NOMO-1 treated with DMSO at 0.1 percent for 48 hours (cell line): ENCODE results near the gene TBCCD1.
"Not testable (repeated sequence)": the region's sequence is repeated elsewhere in the genome, so short reads cannot be mapped to it uniquely, and the experiment has no call there.

ENCODE experiments used
- DNase-seq: peaks from one replicate; lab custom pipeline; 2025; ENCODE audit not compliant: unreplicated experiment; lab: John Stamatoyannopoulos, UW

The TBCCD1 gene

DNA sequence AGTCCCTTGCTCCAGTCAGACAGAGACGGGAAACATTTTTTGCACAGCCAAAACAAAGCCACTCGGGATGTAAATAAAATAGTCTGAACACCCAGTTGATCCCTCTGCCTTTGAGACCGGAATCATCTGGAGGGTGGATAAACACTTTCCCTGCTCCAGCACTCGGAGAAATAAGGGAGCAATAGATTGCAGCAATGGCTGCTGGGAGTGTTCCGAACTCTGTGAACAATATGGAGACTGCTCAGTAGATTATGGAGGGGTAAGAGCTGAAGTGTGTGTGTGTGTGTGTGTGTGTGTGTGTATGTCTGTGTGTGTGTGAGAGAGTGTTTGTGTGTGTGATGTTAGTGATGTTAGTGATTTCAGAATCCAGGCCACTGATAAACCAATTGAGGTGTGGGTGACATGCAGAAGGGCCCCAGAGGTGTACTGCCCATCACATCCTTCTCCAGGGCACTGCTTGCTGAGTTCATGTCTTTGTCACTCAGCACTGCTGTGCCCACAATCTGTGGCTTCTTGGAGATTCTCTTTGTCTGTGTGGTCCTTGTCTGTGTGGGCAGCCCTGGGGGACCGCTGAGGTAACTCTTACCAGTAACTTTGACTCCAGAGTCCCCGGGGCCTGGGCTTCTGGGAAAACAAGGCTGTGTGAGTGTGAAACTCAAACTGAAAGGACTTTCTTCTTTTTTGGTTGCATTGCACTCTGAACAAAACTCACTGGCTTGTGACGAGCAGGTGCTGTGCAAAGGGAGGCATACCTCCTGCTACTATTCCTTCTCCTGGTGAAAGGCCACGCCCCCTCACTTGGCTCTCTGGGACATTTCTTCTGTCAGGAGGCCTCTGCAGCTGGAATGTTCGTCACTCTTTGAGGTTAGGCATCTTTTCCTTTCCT lies 45.9 kb downstream of the TBCCD1 start:
- DNase-seq: no peak

DNA sequence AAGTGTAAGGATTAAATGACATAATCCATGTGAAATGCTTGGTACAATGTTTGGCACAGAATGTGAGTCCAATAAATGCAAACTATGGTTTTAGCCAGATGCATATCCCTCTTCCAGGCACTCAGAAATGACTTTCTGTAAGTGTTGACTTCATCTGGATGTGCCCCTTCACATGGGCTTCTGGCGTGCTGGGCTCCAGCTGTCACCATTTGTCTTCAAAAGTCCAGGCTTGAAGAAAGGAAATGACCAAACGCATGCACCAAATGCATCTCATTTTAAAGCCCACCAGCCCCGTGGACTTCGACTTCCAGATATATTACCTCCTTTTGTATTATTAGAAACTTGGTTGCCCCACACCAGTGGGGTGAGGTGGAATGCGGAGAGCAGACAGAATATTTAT lies 46.7 kb downstream of the TBCCD1 start:
- no peak for DNase-seq

DNA sequence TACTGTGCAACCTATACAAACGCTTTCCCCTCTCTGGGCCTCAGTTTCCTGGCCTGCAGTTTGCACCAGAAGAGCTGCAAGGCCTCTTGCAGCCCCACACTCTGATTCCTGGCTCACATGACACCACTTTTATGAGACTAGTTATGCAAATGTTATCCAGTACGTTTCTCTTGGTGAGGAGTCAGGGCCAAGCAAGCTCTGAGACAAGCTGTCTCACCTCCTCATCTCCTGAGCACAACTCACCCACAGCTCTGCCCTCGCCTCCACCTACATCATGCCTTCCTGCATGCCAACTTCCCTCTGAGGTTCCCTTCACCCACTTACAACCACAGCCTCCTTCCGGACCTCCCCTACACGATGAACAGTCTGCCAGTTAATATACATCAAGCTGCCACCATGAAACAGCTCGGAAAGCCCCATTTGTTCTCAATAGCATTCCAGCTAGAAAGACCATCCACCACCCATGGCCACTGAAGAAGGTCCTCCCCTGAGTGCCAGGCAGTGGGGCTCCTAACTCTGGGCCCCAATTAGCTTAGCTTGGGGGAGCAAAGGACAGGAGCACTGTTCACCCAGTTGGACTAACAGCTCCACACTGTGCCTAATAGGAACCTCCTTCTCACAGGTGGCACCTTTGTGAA lies 48.0 kb downstream of the TBCCD1 start:
- DNase-seq: peak; percentile 43

DNA sequence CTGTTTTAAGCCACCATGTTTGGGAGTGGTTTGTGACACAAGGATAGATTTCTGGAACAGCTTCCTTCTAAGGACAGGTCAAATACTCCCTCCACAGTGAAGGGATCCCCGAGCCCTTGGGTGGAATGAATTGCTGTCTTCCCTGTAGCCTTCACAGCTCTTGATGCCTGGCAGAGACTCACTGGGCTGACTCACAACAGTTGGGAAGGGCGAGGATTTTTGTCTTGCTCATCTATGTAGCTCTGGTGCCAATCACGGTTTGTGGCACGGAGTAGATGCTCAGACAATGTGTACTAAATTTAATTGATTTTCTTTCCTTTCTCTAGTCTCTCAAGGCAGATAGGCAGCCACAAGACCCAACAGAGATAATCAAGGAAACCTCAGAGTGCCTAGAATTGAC lies 49.9 kb downstream of the TBCCD1 start:
- DNase-seq: no peak

DNA sequence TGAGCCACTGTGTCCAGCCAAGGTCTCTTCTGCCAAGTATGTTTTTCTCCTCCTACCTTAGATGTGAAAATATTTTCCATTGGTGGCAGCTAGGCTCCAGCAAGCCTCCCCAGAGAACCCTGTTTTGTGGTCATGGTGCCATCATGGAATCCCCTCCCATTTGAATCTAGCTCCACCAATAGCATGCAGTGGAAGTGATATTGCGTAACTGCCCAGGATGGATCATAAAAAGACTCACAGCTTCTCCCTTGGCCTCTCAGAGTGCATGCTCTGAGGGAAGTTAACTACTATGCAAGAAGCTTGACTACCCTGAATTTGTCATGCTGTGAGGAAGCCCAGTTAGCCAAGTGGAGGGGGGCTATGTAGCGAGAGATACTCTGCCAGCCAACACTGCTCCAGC lies 50.5 kb downstream of the TBCCD1 start:
- peak; percentile 17 for DNase-seq

DNA sequence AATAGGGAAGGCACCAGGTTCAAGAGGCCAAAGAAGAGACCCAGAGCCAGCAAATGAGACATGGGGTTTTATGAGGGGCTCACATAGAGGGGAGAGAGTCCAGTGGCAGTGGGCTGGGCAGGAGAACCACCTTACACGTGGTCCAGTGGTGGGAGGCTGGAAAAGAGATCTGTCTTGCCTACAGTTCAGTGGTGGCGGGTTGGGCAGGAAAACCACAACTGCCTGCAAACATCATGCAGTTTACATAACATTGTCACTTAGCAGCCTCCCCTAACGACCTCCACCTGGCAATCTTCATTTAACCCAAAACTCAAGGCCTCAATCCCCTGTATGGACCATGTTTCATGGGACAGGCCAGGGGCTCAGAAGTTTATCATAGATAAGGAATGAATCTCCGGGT lies 52.0 kb downstream of the TBCCD1 start:
- peak; percentile 74 for DNase-seq

GRCh38 chr3:186514296-186515002 lies 52.7 kb downstream of the TBCCD1 start:
- peak; percentile 26 for DNase-seq

- DNase-seq: no peak
Measured at GRCh38 chr3:186513386-186513785, 53.8 kb downstream of the TBCCD1 start.

DNA sequence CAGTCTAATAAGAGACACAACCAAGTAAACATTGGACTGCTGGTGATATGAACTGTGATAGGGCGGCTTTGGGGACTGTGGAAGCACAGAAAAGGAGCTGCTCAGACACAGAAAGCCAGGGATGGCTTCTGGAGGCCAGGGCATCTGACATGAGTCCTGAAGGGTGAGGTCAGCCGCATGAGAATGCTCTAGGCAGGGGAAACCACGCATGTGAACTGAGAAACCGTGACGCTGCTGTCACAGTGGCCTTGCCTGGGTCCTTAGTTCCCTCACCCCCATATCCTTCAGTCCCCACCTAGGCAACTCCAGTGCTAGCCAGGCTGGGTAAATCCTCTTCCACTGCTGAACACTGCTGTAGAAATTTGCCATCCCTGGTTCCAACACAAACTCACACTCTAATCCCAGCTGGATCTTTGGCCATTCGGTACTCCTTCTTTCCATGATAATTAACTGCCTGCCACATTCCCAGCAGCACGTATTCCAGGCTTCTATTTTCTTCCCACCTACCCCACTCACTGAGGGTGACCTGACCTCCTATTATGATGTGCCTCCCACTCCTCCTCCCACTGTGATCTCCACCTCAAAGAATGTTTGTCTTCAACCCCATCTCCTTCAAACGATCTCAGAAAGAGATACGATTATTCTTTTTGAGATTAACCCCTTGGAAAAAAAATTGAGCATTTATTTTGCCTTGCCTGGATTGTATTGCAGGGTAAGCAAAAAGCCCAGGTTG lies 54.4 kb downstream of the TBCCD1 start:
- no peak for DNase-seq

- DNase-seq: no peak
Measured at GRCh38 chr3:186511702-186512101, 55.4 kb downstream of the TBCCD1 start.

DNA sequence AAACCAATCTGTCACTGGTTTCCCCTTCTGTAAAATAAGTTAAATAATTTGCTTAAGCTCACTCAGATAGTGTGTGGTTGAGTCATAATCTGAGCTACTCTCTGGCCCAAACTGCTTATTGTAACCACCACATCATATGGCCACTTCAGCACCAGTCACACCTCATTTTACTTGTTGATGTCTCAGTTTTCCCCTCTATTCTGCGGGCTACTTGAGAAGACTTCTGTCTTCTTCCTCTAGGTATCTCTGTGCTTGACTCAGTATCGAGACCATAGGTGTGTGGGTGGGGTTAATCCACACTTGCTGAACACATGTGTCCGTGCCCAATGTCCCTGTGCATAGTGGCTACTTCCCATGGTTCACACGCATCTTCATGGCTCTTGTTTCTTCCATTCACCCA lies 55.9 kb downstream of the TBCCD1 start:
- DNase-seq: no peak

- peak; percentile 27 for DNase-seq
Measured at GRCh38 chr3:186510374-186511079, 56.6 kb downstream of the TBCCD1 start.

DNA sequence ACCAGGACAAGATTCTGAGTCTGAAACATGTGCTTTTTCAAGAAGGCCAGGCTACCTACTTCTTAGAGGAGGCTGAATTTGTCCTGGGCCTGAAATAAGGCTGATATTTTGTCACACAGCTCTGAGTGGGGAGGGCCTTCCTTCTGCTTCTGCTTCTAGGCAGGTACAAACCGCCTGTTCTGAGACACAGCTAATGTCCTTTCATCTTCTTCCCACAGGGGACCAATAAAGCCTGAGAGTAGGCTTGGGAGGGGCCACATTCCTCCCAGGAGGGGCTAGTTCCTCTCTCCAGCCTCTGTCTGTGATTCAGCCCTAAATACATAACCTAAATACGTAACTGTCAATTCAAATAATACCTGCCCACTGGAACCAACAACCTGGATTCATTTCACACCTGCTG lies 57.7 kb downstream of the TBCCD1 start:
- DNase-seq: peak; percentile 71

- DNase-seq: no peak
Measured at GRCh38 chr3:186506857-186507256, 60.3 kb downstream of the TBCCD1 start.

DNA sequence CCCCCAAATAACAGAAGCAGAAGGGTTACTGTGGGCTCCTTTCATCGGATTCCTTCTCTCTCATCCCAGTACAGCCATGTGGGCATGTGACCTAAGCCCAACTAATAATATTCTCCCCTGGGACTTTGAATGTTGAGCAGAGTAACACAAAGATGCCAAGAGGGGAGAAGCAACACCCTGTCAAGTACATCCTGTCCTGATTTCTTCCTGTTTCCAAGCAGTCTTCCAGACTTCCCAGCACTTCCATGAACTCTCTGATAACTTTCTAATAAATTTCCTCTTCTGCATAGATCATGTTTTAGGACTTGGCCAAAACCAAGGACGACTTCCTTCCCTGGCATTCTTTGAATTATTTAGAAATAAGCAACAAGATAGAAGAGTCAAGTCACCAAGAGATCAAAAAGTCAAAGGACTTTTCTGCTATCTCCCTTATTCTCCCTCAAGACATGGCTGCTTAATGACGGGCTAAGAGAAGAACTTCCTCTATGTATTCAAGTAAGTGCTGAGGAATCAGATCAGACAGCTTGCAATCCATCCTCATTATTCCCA lies 60.9 kb downstream of the TBCCD1 start:
- DNase-seq: no peak

DNA sequence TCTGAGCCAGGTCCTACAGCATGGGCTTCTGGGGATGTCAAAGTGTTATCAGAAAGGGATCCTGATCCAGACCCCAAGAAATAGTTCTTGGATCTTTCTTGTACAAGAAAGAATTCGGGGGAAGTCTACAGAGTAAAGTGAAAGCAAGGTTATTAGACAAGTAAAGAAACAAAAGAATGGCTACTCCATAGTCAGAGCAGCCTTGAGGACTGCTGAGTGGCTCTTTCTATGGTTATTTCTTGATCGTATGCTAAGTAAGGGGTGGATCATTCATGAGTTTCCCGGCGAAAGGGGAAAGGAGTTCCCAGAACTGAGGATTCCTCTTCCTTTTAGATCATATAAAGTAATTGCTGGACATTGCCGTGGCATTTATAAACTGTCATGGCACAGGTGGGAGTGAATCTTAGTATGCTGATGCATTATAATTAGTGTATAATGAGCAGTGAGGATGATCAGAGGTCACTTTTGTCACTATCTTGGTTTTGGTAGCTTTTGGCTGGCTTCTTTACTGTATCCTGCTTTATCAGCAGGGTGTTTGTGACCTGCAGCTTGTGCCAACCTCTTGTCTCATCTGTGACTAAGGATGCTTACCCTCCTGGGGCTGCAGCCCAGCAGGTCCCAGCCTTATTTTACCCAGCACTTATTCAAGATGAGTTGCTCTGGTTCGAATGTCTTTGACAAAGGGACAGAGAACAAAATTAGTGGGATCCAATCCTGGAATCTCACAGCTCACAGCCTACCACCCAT lies 64.0 kb downstream of the TBCCD1 start:
- DNase-seq: no peak

- no peak for DNase-seq
Measured at GRCh38 chr3:186502138-186502948, 64.8 kb downstream of the TBCCD1 start.

GRCh38 chr3:186499949-186500348 lies 67.2 kb downstream of the TBCCD1 start:
- DNase-seq: peak; percentile 47

- DNase-seq: not testable (repeated sequence)
Measured at GRCh38 chr3:186498022-186498421, 69.1 kb downstream of the TBCCD1 start.
